ENCODE measurements around the gene NANS.
"Not testable (repeated sequence)": the region's sequence is repeated elsewhere in the genome, so short reads cannot be mapped to it uniquely, and the experiment has no call there.

The NANS gene

DNA sequence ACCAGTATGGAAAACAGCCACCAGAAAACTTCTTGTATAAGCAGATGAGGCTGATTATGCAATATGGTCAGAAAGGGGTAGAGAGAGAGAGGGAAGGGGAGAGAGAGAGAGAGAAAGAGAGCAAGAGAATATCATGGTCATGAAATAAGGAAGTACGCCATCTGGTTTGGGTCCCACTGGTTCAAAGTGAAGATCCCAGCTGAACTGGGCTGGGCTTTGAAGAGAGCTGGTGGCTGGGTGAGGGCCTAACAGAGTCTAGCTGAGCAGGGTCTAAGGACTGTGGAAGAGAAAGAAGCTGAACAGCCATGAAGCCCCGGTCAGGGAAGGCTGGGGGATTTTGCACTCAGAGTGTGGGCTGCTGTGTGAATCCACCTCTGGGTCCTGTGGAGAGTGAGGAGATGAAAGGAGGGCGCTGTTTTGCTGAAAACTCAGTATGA, 47.9 kb downstream of the NANS start:
- no peak for DNase-seq

DNA sequence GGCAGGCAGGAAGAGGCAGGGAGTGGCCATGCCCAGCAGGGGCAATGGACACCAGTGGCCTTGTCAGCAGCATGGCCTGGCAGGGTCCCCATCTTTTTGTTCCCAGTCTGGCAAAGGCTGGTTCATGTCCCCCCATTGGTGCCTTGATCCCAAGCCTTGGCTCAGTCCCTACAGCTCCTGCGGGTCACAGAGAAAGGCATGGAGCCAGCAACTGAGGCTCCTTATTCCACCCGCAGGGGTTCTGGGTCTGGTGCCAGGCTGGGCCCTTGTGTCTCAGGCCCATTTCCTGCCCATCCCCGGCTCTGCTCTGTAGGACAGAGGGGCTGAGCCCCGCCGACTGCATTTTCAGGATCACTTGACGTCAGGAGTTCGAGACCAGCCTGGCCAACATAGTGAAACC, 48.5 kb downstream of the NANS start:
- DNase-seq: no peak

DNA sequence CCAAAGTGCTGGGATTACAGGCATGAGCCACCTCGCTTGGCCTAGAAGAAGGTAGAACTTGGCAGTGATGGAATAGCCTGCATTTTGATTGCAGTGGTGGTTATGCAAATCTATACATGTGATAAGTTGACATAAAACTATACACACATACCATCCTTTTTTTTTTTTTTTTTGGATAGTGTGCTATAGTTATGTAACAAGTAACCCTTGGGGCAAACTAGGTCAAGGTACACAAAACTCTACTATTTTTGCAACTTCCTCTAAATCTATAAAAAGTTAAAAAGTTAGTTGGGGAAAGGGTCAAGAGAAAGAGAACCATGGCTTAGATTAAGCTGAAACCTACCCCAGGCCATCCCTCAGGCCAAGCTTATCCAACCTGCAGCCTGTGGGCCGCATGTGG, 51.4 kb downstream of the NANS start:
- no peak for DNase-seq

DNA sequence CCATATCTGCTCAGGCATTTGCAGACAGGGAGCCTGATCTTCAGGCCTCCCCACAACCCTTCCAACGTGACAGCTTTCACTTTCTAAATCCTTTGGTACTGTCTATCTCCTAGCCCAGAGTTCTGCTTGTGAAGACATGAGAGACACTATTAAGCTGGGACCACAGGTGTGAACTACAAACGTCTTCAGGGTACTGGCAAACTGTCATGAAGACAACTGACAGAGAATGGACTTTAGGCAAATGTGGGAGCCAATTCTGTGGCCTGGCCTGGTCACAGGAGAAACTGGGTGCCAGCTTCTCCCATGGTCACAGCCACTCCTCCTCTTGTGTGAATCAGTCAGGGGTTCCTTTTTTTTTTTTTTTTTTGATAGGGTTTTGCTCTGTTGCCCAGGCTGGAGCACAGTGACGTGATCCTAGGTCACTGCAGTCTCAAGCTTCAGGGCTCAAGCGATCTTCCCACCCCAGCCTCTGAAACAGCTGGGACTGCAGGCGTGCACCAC, 52.0 kb downstream of the NANS start:
- DNase-seq: no peak

DNA sequence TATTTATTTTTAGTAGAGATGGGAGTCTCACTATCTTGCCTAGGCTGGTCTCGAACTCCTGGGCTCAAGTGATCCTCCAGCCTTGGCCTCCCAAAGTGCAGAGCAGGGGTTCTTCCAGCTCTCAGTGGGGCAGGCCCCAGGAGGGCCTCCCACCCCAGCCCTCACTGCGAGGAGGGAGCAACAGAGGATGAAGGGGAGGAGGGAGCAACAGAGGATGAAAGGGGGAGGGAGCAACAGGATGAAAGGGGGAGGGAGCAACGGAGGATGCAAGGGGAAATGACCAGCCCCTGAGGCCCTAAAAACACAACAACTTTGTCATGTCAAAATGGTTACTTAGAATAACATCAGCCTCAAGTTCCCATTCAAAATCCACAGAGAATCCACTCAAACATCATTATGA, 52.5 kb downstream of the NANS start:
- DNase-seq: no peak

DNA sequence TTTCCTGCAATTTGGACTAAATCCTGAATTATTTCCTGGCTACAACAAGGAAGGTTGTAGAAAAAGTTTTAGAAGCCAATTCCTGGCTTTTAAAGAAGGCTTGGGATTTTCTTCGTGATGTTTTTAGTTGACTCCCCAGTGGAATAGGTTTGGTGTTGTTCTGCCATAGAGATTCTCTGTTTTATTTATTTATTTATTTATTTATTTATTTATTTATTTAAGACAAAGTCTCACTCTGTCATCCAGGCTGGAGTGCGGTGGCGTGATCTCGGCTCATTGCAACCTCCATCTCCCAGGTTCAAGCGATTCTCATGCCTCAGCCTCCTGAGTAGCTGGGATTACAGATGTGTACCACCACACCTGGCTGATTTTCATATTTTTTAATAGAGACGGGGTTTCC, 60.6 kb downstream of the NANS start:
- DNase-seq: not testable (repeated sequence)

DNA sequence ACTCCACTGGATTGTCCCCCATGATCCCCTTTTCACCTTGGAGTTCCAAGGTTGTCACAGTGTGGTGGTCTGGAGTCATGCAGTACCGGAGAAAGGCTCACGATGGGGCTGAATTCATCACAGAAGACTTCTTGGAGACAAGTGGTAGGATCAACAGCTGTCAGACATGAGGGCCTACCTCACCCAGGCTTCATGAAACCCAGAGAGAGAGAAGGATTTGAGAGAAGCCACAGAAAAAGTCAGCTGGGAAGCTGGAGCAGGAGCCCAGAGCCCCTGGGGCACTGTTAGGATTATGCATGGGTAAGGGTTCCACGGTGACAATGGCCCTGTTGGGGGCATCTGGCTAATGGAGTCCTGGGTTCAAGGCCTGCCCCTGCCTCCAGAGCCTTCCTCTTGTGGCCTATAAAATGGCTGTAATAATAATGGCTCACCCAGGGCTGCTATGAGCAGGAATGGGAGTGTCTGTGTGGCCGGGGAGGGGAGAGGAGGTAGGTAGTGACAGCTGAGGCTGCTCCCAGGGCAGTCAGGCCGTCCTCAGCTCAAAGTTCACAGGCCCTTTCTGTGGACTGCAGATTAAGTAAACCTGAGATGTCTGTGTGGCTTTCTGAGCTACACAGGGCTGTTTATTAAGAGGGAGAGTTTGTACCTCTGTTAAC, 61.6 kb downstream of the NANS start:
- no peak for DNase-seq

DNA sequence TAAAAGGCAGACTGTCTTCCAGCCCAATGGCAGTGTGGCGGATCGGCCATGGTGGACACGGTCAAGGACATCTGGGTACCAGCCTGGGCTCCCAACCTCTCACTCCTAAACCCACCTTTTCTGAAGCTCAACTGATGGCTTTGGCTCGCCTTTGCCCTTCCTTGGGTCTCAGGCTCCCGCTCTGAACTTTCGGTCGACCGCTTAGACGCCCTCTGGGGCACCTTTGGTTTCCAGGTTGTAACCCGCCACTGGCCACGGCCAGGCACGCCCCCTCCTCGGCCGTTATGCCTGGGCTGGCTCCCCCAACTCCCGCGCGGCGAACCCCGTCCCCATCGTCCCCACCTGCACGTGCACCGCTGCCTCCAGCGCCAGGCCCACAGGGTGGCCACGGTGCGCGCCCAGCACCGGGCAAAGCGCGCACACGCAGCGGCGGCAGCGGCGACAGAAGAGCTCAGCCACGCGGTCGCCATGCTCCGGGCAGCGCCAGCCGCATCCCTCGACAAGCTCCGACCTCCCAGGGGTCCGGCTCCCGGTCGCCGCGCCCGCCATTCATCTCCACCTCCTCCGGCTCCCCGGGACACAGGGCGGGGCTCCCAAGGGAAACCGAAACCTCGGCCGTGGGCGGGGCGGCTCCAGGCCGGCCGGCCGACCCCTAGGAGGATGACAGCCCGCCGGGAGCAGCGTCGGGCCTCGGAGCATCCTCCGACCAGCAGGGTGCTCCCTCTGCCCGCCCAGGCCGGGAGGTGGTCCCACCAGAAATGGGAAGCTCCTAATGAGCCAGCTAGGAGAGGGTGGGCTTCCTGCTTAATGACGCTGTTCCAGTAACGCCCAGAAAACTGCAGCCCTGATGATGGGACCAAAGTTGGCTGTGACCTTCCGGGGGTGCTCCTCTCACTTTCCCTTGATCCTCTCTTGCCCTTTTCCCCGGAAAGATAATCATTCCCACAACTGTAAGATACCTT, 62.4 kb downstream of the NANS start, which contains the start of gene TRIM14:
Gene TRIM14, minus strand, starts transcription at position 583 of the 962 bp plus-strand sequence. Its CDS starts 34 bp downstream, at position 549.
- DNase-seq: peak; percentile 42

GRCh38 chr9:98120476-98120875, 63.9 kb downstream of the NANS start:
- no peak for DNase-seq

DNA sequence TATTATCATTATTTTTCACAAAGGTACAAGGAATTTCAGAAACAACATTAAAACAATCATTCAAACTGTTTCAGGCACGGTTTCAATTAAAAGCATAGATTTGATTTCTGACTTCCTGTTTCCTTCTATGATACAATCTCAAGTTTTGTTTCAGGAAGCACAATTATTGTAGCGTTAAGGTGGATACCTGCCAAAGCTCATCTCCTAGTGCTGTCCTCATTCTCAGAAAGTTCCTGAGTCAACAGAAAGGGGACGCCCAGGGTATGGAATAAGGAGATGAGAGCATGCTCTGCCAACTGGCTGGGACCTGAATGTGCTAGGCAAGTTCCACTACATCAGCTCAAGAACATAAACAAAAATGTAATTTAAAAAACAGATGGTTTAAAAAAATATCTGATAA, 64.5 kb downstream of the NANS start:
- DNase-seq: no peak

DNA sequence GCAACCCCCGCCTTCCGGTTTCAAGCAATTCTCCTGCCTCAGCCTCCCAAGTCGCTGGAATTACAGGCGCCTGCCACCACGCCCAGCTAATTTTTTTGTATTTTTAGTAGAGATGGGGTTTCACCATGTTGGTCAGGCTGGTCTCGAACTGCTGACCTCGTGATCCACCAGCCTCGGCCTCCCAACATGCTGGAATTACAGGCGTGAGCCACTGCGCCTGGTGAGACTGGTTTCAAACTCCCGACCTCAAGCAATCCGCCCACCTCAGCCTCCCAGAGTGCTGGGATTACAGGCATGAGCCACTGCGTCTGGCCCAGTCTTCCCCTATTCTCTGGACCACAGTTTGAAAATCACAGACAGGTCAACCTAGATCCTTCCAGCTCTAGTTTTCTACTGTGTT, 67.6 kb downstream of the NANS start:
- not testable (repeated sequence) for DNase-seq

GRCh38 chr9:98124637-98125426, 68.3 kb downstream of the NANS start:
- no peak for DNase-seq

DNA sequence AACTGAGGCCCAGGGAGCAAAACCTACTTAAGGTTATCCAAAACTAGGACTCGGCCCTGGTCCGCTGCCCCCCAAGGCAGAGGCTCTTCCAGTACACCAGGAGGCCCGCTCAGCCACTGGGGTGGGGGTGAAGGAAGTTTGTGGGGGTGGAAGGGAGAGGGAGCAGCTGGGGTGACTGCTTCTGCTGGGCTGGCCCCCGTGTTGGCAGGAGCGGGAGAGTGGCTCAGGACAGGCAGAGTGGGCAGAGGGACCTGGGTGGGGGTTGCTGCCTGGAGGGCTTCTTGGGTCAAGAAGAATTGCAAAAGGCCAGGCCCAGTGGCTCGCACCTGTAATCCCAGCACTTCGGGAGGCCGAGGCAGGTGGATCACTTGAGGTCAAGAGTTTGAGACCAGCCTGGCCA, 70.7 kb downstream of the NANS start:
- DNase-seq: no peak

DNA sequence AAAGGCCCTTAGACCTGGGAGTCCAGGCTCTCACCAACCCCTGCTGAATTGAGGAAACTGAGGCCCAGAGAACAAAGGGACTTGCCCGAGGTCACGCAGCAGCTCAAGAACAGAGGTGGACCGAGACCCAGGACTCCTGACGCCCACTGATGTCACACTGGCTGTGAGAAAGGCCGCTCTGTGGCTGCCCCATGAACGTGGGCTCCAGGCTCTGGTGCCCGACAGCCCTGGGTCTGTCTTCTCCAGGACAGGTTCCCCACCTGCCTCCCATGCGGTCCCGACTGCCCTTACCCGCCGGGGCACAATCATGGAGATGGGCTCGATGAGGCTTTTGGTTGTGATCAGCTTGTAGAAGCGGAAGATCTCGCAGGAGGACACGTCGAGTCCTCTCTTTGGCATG, 71.8 kb downstream of the NANS start:
- DNase-seq: no peak

DNA sequence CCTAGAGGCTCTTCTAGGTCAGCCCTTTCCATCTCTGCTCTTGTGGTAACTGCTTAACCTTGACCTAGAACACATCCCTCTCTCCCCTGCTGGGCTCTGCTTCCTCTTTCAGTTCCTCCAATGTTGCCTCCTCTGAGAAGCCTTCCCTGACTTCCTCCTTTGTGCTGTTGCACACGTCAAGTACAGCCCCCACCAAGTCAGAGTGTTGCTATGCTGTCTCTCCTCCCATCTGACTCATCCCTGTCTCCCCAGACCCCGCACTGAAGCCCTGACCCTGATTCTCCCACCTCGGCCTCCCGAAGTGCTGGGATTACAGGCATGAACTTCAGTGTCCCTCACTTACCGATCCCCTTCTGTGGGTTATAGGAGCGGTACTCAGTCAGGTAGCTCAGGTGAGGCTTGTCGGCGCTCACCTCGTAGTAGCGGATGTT, 72.9 kb downstream of the NANS start:
- no peak for DNase-seq

- DNase-seq: not testable (repeated sequence)
Observed at GRCh38 chr9:98130060-98130459, 73.5 kb downstream of the NANS start.

DNA sequence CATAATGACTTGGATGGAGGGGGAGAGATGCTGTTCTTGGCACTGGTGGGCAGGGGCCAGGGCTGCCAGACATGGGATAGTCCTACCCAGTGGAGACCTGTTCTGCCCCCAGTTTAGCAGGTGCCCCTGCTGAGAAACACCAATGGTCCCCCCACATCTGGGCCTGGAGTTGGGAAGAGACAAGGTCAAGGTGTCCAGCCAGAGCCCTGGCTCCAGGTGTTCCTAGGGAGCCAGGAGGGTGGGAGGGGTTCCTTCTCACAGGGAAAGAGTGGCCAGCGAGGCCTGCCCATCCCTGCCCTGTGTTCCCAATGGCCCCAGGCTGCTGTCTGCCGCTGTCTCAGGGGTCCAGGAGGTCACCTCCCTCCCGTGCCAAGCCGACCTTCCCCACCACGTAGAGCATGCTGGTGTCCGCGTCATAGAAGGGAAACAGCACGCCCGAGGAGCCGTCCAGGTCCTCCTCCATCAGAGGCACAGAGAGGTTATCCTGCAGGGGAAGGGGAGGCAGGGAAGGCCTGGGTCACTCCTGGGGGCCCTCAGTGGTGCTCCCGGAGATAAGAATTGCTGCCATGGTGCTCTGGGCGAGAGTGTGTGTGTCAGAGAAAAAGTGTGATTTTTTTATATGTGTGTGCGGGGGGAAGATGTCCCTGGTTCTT, 74.2 kb downstream of the NANS start:
- no peak for DNase-seq

- DNase-seq: no peak
Observed at GRCh38 chr9:98132158-98132557, 75.6 kb downstream of the NANS start.
